SJSA1 (cell line): ENCODE data around the gene LIN9. TPM values are rescaled to one million over a fixed set of nuclear protein-coding genes. Genes with fewer than 3 reads are reported as not detected.

Experiments used
- DNase-seq, 2 experiments: peaks; one replicate each; pipeline ENCODE4 v3.0.0-alpha.2; 2015 to 2020; ENCODE audit warnings: low spot score in 2 of 2, low read depth in 1 of 2
- H3K27ac ChIP-seq: fragments of 250-450 bp; sonication (Bioruptor Pico); 2 replicates; pipeline ENCODE4 v1.5.1; 2020; ENCODE audit warnings: mild to moderate bottlenecking, moderate library complexity
- H3K27me3 ChIP-seq: fragments of 250-450 bp; sonication (Bioruptor Pico); replicated peaks from 2 replicates; pipeline ENCODE4 v1.5.1; 2020; ENCODE audit warnings: mild to moderate bottlenecking, moderate library complexity
- H3K36me3 ChIP-seq: fragments of 250-450 bp; sonication (Bioruptor Pico); 2 replicates; pipeline ENCODE4 v1.5.1; 2020; ENCODE audit warnings: mild to moderate bottlenecking
- H3K4me1 ChIP-seq: fragments of 250-450 bp; sonication (Bioruptor Pico); replicated peaks from 2 replicates; pipeline ENCODE4 v1.6.1; 2021; ENCODE audit warnings: mild to moderate bottlenecking
- H3K4me3 ChIP-seq: fragments of 250-450 bp; sonication (Bioruptor Pico); 2 replicates; pipeline ENCODE4 v1.5.1; 2020; ENCODE audit warnings: mild to moderate bottlenecking
- H3K9me3 ChIP-seq: fragments of 250-450 bp; sonication (Bioruptor Pico); replicated peaks from 2 replicates; pipeline ENCODE4 v1.5.1; 2020; ENCODE audit warnings: mild to moderate bottlenecking
- total RNA-seq: library from RNA; depleted of rRNA; stranded (reverse); fragments of >200 nt; shearing (Covaris generic); gene quantifications from 2 replicates; pipeline ENCODE4 v1.2.3, GENCODE V29; 2014

Gene LIN9
- total RNA-seq, 1 experiment from 2014 or later, result 17.7 TPM

DNA sequence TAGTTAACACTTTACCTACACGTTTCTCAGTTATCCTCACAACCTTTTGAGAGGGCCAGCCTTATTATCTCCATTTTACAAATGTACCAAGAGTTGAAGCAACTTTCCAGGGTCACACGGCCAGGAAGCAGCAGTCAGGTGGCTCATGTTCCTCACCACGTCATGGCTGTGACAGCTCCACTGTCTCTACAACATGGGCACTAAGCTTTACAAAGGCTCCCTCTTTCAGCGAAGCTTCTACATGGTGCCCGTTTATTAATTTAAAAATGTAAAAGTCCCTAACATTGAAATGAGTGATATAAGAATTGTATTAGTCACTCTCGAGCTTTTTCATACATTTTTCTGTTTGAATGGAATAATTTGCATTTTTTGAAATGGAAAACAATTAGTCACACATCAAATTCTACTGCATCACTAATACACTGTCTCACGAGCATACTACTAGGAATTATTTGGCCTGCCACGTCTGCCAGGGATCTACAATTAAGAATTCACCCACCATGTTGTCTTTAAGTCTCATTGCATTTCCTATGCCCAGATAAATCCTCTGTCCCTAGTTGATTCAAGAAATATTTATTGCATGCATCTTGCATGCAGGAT, 28.4 kb upstream of the LIN9 start:
- no peak overlapping the region for H3K4me3 ChIP-seq
- H3K27ac ChIP-seq, result no peak overlapping the region
- H3K27me3 ChIP-seq, result no peaks in the 10 kb centered on the region
- H3K36me3 ChIP-seq, result no peaks in the 10 kb centered on the region
- H3K4me1 ChIP-seq, result no peaks in the 10 kb centered on the region
- H3K9me3 ChIP-seq, result peaks cover 7% of the 10 kb centered on the region; the same call in 1 of the 2 replicates
- DNase-seq, result no peak

DNA sequence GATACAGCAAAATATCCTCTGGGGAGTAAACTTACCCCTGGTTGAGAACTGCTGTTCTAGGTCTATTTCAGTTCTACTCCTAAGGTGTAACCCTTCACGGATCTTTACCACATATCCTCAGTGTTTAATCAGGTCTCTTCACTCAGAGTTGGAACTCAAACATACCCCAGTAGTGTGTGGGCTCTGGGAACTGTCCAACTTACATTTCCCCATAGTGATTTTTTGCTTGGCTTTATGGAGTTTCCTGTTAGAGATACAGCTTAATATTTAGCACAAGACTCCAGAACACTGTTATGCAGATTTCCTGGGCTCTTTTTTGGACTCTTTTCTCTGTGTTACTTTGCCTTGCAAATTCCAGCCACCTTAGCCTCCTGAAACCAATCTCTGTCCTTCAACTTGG, 26.7 kb upstream of the LIN9 start:
- Histone ChIP-seq H3K4me1 (no peaks in the 10 kb centered on the region), H3K4me3 (no peak overlapping the region), H3K36me3 (no peaks in the 10 kb centered on the region), H3K27me3 (no peaks in the 10 kb centered on the region), H3K9me3 (peaks cover 7% of the 10 kb centered on the region; the same call in 1 of the 2 replicates), H3K27ac (no peak overlapping the region)
- DNase-seq, result no peak

DNA sequence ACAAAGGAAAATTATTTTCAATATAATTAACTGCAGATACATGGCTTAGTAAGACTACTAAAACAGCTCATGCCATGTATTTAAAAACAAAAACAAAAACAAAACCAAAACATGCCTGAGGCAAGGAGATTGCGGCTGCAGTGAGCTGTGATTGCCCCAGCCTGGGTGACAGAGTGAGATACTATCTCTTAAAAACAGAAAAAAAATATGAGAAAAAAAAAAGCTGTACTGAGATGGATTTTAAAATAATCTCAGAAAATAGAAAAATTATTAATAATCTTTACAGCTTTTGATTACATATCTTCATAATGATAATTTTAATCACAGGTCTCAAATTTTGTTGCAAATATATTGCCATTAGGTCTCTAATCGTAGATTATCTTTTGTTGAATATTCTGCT, 24.0 kb upstream of the LIN9 start:
- Histone ChIP-seq H3K27me3 (no peaks in the 10 kb centered on the region), H3K4me3 (no peak overlapping the region)

DNA sequence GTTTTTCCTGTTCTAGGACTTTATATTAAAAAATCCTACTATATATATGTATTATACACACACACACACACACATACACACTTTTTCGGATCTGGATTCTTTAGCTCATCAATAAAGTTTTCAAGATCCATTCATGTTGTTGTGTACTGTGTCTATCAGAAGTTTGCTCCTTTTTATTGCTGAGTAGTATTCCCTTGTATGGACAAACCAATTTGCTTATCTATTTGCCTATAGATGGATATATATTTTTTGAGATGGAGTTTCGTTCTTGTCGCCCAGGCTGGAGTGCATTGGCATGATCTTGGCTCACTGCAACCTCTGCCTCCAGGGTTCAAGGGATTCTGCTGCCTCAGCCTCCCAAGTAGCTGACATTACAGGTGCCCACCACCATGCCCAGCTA, 20.3 kb upstream of the LIN9 start:
- no peak overlapping the region for H3K27ac ChIP-seq
- DNase-seq, result no peak
- H3K27me3 ChIP-seq, result no peaks in the 10 kb centered on the region
- H3K9me3 ChIP-seq, result no peaks in the 10 kb centered on the region
- no peaks in the 10 kb centered on the region for H3K36me3 ChIP-seq
- H3K4me3 ChIP-seq, result no peak overlapping the region
- H3K4me1 ChIP-seq, result no peaks in the 10 kb centered on the region; the same call in 1 of the 2 replicates

More for the DNA sequence above, 24.0 kb upstream of the LIN9 start:
- H3K4me1 ChIP-seq, result no peaks in the 10 kb centered on the region
- no peaks in the 10 kb centered on the region for H3K36me3 ChIP-seq
- no peak for DNase-seq
- no peaks in the 10 kb centered on the region for H3K9me3 ChIP-seq
- no peak overlapping the region for H3K27ac ChIP-seq

DNA sequence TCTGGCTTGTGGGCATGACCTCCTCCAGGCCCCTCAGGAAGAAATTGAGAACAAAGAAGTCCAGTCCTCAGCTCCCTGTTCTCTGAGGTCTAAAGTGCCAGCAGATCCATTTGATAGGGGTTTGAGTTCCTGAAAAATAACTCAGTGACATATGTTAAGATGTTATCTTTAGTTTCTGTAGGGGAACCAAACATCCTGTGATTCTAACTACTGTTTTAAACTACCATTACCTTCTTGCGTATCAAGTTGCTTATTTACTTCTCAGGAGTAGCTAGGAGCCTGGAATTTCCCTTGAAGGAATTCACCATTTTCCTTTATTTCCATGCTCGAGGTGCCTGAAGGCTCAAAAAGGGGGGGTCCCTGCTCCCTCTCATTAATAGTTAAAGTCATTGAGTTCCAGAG, 18.8 kb upstream of the LIN9 start:
- Histone ChIP-seq H3K27me3 (no peaks in the 10 kb centered on the region), H3K36me3 (no peaks in the 10 kb centered on the region), H3K4me3 (no peak overlapping the region), H3K9me3 (no peaks in the 10 kb centered on the region), H3K27ac (no peak overlapping the region), H3K4me1 (no peaks in the 10 kb centered on the region; the same call in 1 of the 2 replicates)
- DNase-seq, result no peak

DNA sequence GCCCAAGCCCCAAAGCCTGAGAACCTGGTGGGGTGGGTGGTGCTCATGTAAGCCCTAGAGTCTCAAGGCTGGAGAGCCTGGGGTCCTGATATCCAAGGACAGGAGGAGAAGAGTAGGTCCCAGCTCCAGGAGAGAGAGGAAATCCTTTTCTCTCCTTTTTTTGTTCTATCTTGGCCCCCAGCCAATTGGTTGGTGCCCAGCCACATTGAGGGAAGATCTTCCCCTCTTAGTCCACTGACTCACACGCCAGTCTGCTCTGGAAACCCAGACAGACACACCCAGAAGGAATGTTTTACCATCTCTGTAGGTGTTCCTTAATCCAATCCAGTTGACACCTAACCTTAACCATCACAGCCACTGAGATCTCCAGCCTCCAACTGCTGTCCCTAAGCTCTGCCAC, 16.2 kb upstream of the LIN9 start:
- H3K4me1 ChIP-seq, result no peaks in the 10 kb centered on the region; the same call in 1 of the 2 replicates
- no peak overlapping the region for H3K4me3 ChIP-seq
- H3K9me3 ChIP-seq, result no peaks in the 10 kb centered on the region
- no peaks in the 10 kb centered on the region for H3K27me3 ChIP-seq
- no peak overlapping the region for H3K27ac ChIP-seq
- no peaks in the 10 kb centered on the region for H3K36me3 ChIP-seq
- peak in 1 of 2 experiments; percentile 30 for DNase-seq

DNA sequence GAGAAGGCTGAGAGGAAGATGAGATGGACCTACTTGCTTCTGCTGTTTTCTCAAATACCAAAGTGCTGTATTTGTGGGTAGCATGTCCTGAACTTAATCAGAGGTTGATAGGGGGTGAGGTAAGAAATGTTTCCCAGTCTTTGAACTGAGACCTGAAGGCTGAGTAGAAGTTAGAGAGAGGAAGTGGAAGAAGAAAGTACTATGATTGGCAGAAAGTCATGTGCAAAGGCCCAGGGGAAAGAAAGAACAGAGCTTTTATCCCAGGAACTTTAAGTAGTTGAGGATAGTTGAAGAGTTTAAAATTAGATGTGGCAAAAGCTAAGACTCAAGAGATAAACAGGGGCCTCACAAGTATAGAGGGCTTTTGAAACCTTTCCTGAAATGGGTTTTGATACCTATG, 15.5 kb upstream of the LIN9 start:
- Histone ChIP-seq H3K9me3 (no peaks in the 10 kb centered on the region), H3K4me3 (no peak overlapping the region), H3K4me1 (no peaks in the 10 kb centered on the region; the same call in 1 of the 2 replicates), H3K27me3 (peaks cover under 1% of the 10 kb centered on the region; the same call in 1 of the 2 replicates), H3K27ac (no peak overlapping the region), H3K36me3 (no peaks in the 10 kb centered on the region)
- DNase-seq, result no peak

DNA sequence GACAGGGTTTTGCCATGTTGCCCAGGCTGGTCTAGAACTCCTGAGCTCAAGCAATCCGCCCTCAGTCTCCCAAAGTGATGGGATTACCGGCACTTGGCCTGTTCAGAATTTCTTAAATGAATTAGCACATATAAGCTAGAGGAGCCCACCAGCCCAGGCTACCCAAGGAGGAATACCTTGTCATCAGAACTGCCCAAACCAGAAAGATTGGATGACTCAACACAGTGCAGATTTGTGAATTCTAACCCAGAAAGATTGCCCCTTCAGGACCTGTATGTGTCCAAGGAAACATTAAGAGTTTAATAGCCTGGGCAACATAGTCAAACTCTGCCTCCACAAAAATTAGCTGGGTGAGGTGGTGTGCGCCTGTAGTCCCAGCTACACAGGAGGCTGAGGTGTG, 14.0 kb upstream of the LIN9 start:
- no peak overlapping the region for H3K4me3 ChIP-seq
- H3K36me3 ChIP-seq, result no peaks in the 10 kb centered on the region
- DNase-seq, result no peak
- H3K4me1 ChIP-seq, result no peaks in the 10 kb centered on the region; the same call in 1 of the 2 replicates
- no peaks in the 10 kb centered on the region for H3K9me3 ChIP-seq
- H3K27ac ChIP-seq, result no peak overlapping the region
- peaks cover 4% of the 10 kb centered on the region; the same call in 1 of the 2 replicates for H3K27me3 ChIP-seq

DNA sequence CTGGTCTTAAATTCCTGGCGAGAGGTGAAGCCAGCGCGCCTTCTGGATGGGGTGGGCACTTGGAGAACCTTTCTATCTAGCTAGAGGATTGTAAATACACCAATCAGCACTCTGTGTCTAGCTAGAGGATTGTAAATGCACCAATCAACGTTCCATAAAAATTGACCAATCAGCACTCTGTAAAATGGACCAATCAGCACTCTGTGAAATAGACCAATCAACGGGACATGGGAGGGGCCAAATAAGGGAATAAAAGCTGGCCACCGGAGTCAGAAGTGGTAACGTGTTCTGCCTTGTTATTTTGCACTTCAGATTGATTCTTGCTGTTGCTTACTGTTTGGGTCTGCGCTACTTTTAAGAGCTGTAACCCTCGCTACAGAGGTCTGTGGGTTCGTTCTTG, 12.0 kb upstream of the LIN9 start:
- no peaks in the 10 kb centered on the region for H3K9me3 ChIP-seq
- H3K4me3 ChIP-seq, result no peak overlapping the region
- H3K4me1 ChIP-seq, result no peaks in the 10 kb centered on the region; the same call in 1 of the 2 replicates
- H3K36me3 ChIP-seq, result no peaks in the 10 kb centered on the region
- no peak overlapping the region for H3K27ac ChIP-seq
- DNase-seq, result no peak
- H3K27me3 ChIP-seq, result peaks cover 4% of the 10 kb centered on the region; the same call in 1 of the 2 replicates

DNA sequence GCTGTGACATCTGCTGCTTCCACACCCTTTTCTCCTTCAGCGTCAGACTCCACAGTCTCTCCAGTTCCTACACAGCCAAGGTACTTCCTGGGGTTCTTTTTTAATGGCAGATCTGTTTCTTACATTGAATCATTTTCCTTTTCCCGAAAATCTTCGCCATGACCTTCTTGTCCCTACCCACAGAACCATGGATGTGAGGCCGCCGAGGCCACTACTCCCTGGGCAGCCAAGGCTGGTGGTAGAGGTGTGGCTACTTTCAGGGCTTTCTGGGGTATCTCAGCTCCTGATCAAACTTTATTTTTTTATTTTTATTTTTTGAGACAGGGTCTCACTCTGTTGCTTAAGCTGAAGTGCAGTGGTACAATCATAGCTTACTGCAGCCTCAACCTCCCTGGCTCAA, 9.5 kb upstream of the LIN9 start:
- DNase-seq, result no peak
- Histone ChIP-seq H3K36me3 (no peaks in the 10 kb centered on the region), H3K27ac (no peak overlapping the region), H3K9me3 (no peaks in the 10 kb centered on the region), H3K27me3 (peaks cover 13% of the 10 kb centered on the region), H3K4me1 (no peaks in the 10 kb centered on the region), H3K4me3 (no peak overlapping the region)

GRCh38 chr1:226314055-226314454, 5.1 kb upstream of the LIN9 start:
- no peak for DNase-seq
- no peaks in the 10 kb centered on the region; the same call in 1 of the 2 replicates for H3K9me3 ChIP-seq

GRCh38 chr1:226312065-226312464, 3.1 kb upstream of the LIN9 start:
- H3K4me3 ChIP-seq, result no peak overlapping the region
- peaks cover 15% of the 10 kb centered on the region for H3K27me3 ChIP-seq
- DNase-seq, result no peak
- H3K9me3 ChIP-seq, result no peaks in the 10 kb centered on the region; the same call in 1 of the 2 replicates
- no peak overlapping the region for H3K27ac ChIP-seq
- H3K36me3 ChIP-seq, result peaks cover 10% of the 10 kb centered on the region
- H3K4me1 ChIP-seq, result peaks cover 16% of the 10 kb centered on the region

More at GRCh38 chr1:226314055-226314454, 5.1 kb upstream of the LIN9 start:
- Histone ChIP-seq H3K4me3 (no peak overlapping the region), H3K36me3 (peaks cover 4% of the 10 kb centered on the region; the same call in 1 of the 2 replicates), H3K27me3 (peaks cover 15% of the 10 kb centered on the region), H3K4me1 (peaks cover 9% of the 10 kb centered on the region), H3K27ac (no peak overlapping the region)

DNA sequence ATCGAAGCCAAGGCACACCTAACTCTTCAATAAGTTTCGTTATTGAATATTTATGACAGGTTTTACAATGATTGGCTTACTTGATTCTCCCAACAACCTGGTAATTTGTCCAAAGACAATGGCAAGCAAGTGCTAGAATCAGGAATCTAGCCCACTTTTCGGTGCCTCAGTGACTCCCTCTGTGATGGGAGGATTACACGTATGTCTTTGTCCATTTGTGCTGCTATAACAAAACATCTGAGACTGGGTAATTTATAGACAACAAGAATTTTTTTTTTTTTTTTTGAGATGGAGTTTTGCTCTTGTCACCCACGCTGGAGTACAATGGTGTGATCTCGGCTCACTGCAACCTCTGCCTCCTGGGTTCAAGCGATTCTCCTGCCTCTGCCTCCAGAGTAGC, 2.4 kb upstream of the LIN9 start:
- DNase-seq, result no peak
- peaks cover 15% of the 10 kb centered on the region for H3K27me3 ChIP-seq

DNA sequence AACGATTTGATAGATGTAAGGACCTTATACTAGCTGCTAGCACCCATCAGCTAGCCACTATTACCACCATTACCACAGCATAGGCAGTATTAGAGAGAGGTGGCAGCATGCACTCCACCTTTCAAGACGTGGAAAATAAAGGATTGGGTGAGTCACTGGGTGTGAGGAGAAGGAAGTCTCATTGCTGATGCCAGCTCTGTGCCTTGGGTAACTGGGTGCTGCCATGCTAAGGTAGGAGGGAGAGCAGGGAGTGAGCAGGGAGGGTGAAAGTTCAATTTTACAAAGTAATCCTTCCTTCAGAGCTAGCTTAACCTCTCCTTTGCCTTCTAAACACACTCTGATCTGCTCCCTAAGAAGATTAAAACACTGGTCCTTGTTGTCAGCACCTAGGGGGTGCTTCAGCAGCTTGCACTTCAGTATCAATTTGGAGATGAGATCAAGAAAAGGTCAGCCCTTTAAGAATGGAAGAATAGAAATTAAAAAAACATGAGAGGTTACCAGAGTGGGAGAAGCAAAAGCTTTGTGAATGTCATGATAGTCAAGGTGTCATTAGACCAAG, 1.8 kb upstream of the LIN9 start:
- H3K27me3 ChIP-seq, result peaks cover 15% of the 10 kb centered on the region
- H3K36me3 ChIP-seq, result peaks cover 10% of the 10 kb centered on the region
- H3K4me3 ChIP-seq, result no peak overlapping the region
- no peak overlapping the region for H3K27ac ChIP-seq
- peaks cover 16% of the 10 kb centered on the region for H3K4me1 ChIP-seq
- DNase-seq, result no peak
- no peaks in the 10 kb centered on the region; the same call in 1 of the 2 replicates for H3K9me3 ChIP-seq

More for the DNA sequence above, 2.4 kb upstream of the LIN9 start:
- Histone ChIP-seq H3K4me3 (no peak overlapping the region), H3K9me3 (no peaks in the 10 kb centered on the region; the same call in 1 of the 2 replicates), H3K27ac (no peak overlapping the region), H3K4me1 (peaks cover 16% of the 10 kb centered on the region), H3K36me3 (peaks cover 10% of the 10 kb centered on the region)
